Colon (tissue), 2 donors: ENCODE measurements around the gene DAB1.
"Not testable (repeated sequence)": the region's sequence is repeated elsewhere in the genome, so short reads cannot be mapped to it uniquely, and the experiment has no call there.

Experiments
- FAIRE-seq: peaks from 2 replicates; lab custom pipeline; 2012; peaks lifted over from hg19 to GRCh38; lab: Jason Lieb, UNC
- donor health status: control.
- donor health status: control.

DAB1 gene

DNA sequence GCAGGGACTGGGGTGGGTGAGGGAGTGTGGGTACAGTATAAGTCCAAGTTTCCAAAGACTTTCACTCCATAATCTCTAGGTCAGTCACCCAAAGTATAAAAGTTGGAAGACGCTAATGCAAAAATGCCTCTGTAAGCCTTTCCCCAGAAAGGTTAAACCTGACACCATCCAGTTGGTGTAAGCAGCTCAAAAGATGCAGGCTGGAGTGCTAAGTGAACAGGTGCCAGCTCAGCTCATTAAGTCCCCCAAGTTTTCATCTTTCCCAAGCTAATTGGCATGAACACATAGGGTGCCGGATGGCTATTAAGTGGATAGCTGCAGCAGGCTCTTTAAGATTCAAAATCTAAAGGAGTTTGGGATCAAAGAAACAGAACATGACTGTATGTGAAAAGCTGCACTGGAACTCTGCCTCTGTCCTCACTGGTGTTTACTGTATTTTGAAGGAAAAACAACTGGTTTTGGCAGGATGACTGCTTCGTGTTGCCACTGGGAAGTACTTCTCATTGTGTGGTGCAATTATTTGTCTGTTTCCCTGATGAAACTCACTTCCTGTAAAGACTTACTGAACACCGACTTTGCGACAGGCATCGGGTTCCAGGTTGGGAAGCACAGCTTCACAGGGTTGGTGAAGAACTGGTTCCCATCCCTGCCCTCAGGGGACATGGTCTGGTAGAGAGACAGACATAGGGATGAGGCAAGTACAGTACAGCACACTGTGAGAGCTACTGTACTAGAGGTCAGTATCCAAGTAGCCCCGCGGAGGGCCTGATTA is 152.7 kb downstream of the DAB1 start:
- FAIRE-seq, result no peak

- no peak for FAIRE-seq
Measured at GRCh38 chr1:57269630-57270225, 154.1 kb downstream of the DAB1 start.

- FAIRE-seq, result no peak
Measured at GRCh38 chr1:57265104-57265503, 158.8 kb downstream of the DAB1 start.

- no peak for FAIRE-seq
Measured at GRCh38 chr1:57262472-57262871, 161.4 kb downstream of the DAB1 start.

GRCh38 chr1:57258557-57259325 is 165.1 kb downstream of the DAB1 start:
- FAIRE-seq, result no peak

DNA sequence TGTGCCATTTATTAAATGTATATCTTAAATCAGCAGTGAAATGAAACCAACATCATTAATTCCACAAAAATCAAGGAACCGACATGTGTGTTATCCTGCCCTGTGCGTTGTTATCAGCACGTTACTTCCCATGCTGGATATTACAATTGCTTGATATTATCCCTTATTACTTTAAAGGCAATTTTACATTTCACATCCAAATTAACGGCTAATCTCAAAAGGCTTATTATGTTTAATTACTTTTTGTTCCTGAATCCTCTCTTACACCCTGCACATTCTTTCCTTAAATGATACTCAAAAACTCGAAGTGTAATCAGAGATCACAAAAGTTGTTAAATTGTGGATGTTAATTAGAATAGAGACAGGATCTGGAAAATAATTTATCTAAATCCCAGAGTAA is 167.9 kb downstream of the DAB1 start:
- FAIRE-seq, result no peak

DNA sequence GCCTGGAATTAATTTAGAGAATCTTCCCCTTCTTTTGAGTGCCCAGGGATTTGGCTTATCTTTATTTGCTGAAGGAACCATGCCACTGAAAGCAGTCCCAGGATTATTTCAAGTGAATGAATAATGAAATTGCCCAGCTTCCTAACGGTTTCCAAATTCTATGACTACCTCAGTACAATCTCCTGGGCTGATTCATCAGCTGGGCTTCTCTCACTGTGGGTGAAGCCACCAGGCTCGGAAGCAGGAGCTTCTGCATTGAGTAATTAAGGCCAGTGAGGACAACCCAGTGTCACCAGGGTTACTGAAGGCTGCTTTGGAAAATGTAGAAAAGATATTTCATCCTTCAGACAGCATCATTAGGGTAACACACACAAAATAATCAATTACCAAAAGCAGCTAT is 169.8 kb downstream of the DAB1 start:
- no peak for FAIRE-seq

DNA sequence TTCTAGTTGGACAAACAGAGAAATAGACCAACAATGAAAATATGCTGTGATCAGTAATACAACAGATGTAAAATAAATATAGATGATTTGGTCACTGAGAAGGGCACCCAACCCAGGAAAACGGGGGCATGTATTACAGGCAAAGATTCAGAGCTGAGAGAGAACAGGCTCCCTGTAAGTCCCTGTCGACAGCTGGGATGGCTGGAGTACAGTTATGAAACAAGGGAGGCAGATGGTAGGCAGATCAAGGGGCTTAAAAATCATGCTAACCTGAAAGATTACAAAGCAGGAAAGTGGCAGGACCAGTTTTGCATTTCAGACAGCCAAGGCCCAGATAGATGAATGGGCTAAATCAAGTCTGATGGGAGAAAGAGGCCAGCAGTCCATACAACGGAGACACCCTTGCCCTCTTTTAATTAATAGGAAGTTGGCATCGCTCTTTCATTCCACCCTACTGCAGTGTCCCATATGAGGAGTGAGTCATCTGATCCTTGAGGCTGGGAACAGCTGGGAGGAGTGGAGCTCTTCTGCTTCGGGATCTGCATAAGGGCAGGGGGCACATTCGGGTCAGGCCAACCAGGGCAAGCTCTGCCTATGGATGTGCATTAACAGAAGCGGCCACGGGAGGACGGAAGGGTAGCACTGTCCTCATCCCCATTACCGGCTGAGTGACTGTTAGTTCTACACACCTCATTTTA is 171.1 kb downstream of the DAB1 start:
- no peak for FAIRE-seq

GRCh38 chr1:57250021-57250420 is 173.8 kb downstream of the DAB1 start:
- FAIRE-seq, result no peak

- no peak for FAIRE-seq
Measured at GRCh38 chr1:57249511-57249910, 174.3 kb downstream of the DAB1 start.

DNA sequence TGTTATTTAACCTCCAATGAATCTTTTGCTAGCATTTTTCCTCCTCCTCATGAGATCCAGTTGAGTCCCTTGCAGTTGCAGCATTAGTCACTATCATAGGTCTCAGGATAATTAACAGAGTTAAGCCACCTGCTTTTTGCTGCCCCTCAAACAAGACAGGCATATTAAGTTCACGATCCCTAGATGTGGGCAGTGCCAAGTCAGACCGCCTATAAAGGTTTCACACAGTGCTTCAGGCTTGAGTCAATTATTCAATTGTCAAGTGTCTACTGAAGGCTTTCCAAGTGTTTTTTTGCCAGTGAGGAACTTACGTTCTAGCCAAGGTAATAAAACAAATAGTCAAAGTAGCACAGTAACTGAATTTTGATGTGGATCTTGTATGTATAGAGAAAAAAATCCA is 175.0 kb downstream of the DAB1 start:
- no peak for FAIRE-seq

DNA sequence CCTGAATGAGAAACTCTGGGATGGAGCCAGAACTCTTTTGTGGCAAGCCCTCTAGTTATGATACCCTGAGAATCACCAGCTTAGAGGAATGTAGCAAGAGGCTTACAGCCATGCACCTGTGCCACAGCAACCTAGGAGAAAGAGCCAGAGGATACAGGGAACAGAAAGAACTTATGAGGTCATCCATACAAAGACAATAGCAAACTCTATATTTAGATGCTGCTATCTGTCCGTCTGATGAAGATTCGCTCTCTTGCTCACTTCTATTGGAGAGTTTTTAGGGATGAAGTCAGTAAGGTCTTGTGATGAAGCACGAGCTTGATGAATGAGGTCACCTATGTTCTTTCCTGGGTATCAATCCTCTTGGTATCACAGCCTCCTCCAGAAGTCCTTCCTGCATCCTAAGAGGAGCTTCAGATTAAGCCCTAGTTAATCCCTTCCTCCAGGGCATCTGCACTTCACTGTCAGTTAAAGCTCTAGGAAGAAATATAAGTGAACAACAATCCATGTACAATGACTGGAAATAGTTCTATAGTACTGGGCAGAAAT is 185.6 kb downstream of the DAB1 start:
- FAIRE-seq, result no peak

GRCh38 chr1:57235730-57236510 is 187.9 kb downstream of the DAB1 start:
- no peak for FAIRE-seq

DNA sequence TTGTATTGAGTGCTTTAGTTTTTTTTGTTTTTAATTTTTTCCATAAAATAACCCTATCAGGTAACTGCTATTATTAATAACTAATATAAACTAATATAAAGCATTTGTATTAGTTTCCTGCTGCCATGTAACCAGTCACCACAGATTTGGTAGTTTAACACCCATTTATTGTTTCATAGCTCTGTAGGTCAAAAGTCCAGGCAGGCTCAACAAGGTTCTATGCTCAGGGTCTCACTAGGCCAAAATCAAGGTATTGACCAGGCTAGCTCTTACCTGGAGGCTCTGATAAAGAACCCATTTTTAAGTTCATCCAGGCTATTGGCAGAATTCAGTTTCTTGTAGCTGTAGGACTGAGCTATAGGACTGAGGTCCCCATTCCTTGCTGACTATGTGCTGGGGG is 189.4 kb downstream of the DAB1 start:
- FAIRE-seq, result no peak

DNA sequence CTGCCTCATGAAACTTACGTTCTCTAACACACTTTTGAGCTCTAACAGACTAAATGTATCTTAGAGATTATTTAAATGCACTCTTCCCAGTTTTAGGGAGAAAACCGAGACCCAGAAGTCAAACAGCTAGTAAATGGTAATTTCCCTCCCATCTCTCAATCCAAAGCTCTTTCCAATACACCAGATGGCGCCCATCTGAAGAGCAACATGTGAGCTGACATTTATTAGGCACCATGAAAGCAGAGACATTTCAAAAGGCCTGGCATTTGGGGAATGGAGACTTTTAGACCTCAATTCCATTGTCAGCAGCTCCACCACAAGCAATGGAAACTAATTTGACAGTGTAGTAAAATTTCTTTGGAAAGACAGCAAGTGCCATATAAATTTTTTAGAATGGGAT is 191.4 kb downstream of the DAB1 start:
- no peak for FAIRE-seq

DNA sequence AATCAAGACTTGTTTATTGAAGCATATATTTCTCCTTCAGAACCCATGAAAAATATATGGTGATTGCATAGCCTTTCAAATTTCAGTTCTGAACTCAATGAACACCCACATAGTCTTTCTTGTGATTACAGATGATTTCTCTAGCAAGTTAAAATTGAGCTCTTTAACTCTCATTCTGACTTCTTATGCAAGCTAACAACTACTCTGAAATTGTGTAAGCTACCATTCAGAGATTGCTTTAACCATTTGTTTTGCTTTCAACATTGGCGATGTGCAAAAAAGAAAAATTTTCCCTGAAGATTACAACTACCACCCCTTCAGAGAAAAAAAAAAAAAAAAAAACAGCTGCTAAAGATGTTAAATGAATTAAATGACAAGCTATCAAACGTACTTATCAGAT is 193.9 kb downstream of the DAB1 start:
- no peak for FAIRE-seq

DNA sequence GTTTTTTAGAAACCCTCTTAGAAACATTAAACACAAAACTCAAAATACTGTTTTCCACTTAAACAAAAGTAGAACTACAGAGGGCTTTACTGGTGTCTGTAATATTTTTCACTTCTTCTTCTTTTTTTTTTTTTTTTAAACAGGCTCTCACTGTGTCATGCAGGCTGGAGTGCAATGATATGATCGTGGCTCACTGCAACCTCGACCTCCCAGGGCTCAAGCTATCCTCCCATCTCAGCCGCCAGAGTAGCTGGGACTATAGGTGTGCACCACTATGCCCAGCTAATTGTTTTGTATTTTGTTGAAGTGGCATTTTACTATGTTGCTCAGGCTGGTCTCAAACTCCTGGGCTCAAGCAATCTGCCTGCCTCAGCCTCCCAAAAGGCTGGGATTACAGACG is 194.8 kb downstream of the DAB1 start:
- FAIRE-seq, result no peak

- no peak for FAIRE-seq
Measured at GRCh38 chr1:57222801-57223200, 201.1 kb downstream of the DAB1 start.

DNA sequence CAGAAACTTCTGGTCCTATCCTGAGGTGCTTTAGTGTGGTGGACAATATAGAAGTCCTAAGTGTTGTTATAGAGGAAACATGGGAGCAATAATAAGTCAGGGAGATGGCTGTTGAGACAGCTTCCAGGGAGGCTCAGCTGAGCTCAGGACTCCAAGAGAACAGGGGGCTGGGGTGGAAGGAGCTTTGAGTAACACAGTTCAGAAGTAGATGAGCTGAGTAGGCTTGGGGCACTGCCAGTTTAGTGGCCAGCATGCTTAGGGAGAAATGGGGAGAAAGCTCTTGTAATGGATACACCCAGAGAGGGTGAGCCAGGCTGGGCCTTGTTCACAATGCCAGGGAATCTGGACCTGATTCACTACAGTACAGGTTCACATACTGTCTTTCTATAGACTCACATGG is 201.6 kb downstream of the DAB1 start:
- no peak for FAIRE-seq

DNA sequence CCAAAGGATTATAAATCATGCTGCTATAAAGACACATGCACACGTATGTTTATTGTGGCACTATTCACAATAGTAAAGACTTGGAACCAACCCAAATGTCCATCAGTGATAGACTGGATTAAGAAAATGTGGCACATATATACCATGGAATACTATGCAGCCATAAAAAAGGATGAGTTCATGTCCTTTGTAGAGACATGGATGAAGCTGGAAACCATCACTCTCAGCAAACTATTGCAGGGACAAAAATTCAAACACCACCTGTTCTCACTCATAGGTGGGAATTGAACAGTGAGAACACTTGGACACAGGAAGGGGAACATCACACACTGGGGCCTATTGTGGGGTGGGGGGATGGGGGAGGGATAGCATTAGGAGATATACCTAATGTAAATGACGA is 203.0 kb downstream of the DAB1 start:
- not testable (repeated sequence) for FAIRE-seq

- no peak for FAIRE-seq
Measured at GRCh38 chr1:57218487-57219079, 205.3 kb downstream of the DAB1 start.
